Measurements from ENCODE around the gene MAT2A.

DNA sequence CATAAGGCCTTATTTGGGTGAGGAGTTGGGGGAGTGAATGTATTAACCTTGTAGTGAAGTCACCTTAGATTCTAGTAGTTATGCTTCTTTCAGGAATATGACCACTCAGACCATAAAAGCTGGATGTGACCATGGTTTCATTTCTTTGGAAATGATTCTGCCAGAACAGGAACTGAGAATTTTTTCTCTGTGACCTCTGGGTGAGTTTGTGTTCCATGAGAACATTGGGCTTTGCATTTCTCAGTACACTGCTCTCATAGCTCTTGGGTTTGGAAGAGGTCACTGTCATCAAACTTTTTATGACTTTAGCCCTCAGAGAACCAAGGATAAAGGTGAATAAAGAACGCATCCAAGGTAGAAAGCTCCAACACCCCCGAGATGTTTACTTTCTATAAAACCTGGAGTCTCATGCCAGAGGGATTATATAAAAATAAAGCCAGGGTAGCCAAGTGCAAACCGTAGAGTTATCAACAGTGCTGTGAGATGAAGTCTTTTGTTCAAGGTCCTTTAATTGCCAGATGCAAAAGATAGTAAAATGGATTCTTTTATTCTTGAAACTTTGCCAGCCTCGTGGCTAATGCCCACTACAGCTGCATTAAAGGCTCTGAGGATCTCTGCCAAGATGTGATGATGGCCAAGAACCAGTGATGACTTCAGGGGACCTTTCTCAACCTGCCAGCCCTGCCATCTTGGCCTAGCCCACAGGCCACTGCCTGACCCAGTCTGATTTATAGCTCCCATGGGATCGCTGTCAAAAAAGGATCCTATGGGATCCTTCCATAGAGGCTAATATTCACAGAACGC is 27.8 kb upstream of the MAT2A start:
- TF ChIP-seq, protein P1, sequence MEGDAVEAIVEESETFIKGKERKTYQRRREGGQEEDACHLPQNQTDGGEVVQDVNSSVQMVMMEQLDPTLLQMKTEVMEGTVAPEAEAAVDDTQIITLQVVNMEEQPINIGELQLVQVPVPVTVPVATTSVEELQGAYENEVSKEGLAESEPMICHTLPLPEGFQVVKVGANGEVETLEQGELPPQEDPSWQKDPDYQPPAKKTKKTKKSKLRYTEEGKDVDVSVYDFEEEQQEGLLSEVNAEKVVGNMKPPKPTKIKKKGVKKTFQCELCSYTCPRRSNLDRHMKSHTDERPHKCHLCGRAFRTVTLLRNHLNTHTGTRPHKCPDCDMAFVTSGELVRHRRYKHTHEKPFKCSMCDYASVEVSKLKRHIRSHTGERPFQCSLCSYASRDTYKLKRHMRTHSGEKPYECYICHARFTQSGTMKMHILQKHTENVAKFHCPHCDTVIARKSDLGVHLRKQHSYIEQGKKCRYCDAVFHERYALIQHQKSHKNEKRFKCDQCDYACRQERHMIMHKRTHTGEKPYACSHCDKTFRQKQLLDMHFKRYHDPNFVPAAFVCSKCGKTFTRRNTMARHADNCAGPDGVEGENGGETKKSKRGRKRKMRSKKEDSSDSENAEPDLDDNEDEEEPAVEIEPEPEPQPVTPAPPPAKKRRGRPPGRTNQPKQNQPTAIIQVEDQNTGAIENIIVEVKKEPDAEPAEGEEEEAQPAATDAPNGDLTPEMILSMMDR (conservative IDR thresholded peaks at IDR 0.05; ENCODE audit: low read length): no peak
- no peak for TF ChIP-seq EZH2phosphoT487 (IDR thresholded peaks at IDR 0.05; ENCODE audit: borderline replicate concordance, low read depth, low read length)
